Hematopoietic multipotent progenitor cell treated with erythropoietin and hydrocortisone succinate and interleukin-3 and kit ligand, for 6 days (in vitro differentiated cells): Measurements from ENCODE around the gene CTTN.
"Not testable (repeated sequence)": the region's sequence is repeated elsewhere in the genome, so short reads cannot be mapped to it uniquely, and the experiment has no call there.

Experiments
- DNase-seq: peaks from one replicate; pipeline ENCODE4 v3.0.0-alpha.2; 2015

CTTN gene

DNA sequence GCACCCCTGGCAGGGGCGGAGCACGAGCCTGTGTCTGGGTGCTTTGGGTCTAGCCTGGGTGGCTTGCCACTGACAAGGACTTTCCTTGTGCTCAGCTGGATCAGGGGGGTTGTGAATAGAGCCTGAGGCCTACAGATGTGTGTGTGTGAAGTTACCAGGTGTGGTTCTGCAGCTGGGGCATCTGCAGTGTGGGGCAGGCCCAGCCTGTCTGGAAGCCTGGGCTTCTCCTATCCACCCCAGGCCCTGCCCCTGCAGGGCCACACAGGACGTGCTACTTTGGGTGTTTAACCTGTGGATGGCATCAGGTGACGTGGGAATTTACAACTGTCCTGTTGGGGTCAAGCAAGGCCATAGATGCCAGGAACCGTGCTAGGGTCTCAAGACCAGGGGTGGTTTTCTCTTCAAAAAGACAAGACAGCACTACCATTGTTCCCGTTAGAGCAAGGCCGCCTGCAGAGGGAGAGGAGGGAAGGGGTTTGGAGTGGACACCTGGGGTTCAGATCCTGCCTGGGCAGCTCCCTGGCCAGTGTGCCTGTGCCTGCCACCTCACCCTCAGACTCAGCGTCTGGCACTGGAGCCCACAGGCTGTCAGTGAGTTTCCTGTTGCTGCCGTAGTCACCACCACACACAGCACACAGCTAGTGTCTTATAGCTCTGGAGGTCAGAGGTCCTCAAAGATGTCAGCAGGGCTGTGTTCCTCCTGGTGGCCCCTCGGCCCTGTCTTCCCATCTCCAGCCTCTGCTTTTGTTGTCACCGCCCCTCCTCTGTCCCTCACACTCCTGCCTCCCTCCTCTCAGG lies 31.6 kb downstream of the CTTN start:
- no peak for DNase-seq

DNA sequence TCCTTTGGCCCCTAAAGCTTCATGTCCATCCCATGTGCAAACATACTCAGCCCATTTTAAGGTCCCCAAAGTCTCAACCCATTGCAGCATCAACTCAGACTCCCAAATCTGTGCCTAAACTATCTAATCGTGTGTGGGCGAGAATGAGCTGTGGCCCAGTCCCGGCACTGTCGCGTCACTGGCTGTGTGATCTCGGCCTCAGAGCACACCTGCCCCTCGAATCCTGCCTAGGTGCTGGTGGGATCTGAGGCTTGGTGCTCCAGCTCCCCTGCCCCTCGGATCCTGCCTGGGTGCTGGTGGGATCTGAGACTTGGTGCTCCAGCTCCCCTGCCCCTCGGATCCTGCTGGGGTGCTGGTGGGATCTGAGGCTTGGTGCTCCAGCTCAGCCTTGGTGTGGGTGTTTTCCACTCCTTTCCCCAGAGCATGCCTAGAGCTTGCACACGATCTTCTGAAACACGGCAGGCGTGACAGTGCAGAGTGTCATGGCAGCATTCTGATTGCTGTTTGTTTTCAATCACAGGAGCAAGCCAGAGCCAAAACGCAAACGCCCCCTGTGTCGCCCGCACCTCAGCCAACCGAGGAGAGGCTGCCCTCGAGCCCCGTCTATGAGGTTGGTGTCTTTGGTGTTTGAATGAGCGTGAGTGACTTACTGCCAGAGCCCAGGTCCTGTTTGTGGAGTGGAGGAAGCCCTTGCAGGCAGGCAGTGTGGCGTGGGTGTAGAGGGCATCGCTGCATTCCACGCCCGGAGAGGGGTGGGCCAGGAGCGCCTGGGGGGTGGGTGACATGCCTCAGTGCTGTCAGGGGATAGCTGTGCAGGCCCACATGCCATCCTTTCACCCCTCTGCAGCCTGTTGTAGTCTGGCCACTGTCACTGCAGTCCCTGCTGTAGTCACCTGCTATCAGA lies 32.6 kb downstream of the CTTN start:
- DNase-seq: no peak

DNA sequence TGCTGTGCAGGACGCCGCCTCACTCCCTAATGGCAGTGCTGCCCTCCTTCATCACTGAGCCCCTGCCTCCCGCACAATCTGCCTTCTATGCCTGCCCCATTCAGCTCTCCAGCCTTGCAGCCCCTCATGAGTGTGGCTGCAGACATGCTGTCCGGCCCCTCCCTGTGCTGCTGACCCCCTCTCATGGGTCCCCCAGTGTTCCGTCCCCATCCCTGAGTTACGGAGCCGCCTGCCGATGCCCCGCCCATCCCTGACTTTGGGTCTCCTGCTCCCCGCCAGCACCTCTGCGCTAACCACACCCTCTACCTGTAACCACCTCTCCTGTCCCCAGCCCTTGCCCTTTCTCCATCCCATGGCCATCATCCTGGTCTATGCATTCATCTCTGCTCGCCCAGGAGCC lies 33.3 kb downstream of the CTTN start:
- no peak for DNase-seq

DNA sequence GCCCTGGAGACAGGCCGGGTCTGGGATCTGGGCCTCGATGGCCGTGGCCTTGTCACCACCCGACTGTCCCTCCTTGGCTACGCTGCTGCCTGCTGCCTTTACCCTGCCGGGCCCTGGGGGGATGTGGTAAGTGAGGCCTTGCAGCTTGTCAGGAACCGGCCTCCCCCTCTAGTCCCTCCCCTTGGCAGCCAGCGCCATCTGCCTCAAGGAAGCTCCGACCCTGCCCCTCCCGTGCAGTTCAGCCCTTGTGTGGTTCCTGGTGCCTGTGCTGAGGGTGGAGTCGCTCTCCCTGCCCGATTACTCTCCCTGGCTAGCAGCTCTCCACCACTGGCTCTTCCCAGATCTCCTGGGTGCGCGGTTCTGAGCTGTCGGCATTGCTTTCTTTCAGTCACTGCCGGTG lies 33.7 kb downstream of the CTTN start:
- peak; percentile 50 for DNase-seq

DNA sequence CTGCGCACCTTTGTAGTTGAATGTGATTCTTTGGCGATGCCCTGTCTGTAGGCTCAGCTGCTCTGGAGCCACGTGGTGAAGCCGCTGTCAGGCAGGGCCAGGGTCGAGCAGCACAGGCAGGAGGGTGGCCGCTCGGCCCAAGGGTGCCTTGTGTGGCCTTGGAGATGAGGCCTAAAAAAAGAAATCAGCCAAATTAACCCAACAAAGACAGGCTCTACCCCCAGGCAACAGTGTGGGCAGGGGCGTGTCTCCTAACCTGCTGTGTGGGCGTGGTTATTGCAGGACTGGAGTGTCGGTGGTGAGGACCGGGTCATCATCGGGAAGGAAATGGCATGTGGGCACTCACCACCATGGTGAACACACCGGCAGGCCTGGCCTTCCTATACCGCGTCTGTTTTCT lies 34.3 kb downstream of the CTTN start:
- DNase-seq: no peak

DNA sequence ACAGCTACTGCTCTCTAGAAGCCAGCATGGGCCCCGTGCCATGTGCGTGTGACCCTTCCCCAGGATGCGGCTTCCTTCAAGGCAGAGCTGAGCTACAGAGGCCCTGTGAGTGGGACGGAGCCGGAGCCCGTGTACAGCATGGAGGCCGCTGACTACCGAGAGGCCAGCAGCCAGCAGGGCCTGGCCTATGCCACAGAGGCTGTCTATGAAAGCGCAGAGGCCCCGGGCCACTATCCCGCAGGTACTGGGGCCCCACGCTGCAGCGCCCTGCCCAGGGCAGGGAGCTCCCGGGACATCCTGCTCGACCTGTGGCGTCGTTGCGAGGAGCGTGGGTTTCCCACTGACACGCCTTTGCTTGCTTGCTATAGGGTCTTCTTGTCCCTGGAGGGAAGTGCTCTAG lies 34.7 kb downstream of the CTTN start:
- no peak for DNase-seq

DNA sequence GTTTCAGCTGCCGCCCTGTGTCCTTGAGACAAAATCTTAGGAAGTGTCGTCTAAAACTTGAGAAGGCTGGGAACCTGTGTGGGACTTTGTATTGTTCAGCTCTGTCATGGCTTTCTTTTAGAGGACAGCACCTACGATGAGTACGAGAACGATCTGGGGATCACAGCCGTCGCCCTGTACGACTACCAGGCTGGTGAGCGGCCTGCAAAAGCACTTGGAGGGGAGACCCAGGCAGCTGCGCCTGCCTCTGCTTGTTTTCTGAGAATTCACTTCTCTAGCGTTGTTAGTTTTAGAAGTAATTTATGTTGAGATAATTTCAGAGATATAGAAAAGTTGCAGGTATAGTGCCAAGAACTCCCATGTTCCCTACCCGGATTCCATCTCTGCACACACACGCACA lies 35.2 kb downstream of the CTTN start:
- DNase-seq: no peak

DNA sequence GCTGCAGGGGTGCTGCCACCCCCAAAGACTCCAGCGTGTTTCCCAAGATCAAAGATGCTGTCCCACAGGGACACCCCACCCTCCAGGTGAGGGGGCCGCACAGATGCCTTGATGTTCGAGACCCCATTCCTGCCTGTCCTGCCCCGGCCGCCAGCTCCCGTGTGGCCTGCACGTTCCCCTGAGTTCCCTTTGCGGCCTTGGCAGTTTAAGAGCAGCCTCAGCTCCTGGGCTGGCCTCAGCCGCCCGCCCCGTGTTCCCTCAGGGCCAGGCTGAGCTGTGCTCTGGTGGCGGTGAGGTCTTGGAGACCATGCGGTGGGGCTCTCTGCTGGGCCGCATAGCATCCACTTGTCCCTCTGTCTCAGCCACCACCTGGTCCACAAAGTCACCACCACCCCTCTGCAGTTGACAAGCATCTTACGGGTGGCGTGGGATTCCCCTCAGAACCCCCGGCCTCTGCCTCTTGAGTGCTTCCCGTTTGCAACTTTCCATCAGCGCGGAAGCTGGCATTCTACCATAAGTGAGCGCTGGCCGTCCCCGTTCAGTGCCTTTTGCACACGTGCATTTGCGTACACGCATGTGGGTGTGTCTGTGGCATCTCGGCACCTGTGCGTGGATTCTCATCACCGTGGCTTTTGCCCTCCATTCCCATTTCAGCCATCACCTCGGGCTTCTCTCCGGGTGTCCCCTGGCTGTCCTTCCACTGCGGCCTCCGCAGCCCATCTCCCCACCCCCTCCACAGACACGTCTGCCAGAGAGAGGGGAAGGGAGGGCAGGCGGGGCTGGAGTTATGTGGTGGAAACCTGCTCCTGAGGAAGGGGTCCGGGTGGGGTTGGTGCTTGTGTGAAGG lies 35.9 kb downstream of the CTTN start:
- no peak for DNase-seq

DNA sequence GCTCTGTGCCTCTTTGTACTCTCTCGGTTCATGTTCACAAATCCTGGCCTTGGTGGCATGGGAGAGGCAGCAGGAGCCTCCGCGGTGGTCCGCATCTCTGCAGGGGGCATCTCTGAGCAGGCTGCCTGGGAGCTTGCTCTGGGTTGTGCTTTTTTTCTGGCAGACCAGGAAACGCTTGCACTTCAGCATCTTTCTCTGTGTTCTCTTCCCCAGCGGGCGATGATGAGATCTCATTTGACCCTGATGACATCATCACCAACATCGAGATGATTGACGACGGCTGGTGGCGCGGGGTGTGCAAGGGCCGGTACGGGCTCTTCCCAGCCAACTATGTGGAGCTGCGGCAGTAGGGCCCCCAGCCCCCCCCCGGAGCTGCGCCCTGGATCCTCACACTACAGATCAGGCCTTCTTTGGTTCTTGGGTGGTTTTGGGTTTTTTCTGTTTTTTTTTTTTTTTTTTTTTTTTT lies 36.5 kb downstream of the CTTN start:
- no peak for DNase-seq

DNA sequence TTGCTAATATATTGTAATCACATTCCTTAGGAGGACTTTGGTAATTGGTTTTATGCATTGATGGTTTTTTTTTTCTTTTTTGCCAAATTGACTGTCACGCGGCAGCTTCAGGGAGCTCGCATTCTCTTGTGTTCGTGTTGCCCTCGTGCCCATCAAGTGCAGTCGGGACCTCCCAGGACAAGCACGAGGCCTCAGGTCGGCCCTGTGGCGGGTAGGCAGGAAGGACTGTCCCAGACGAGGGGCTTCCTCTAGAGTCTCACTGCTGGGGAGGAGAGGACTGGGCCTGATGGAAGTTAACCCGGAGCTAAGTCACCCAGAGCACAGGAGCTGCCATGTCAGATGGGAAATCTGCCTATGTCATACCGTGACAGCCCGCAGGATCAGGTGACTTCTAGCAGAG lies 37.0 kb downstream of the CTTN start:
- no peak for DNase-seq

DNA sequence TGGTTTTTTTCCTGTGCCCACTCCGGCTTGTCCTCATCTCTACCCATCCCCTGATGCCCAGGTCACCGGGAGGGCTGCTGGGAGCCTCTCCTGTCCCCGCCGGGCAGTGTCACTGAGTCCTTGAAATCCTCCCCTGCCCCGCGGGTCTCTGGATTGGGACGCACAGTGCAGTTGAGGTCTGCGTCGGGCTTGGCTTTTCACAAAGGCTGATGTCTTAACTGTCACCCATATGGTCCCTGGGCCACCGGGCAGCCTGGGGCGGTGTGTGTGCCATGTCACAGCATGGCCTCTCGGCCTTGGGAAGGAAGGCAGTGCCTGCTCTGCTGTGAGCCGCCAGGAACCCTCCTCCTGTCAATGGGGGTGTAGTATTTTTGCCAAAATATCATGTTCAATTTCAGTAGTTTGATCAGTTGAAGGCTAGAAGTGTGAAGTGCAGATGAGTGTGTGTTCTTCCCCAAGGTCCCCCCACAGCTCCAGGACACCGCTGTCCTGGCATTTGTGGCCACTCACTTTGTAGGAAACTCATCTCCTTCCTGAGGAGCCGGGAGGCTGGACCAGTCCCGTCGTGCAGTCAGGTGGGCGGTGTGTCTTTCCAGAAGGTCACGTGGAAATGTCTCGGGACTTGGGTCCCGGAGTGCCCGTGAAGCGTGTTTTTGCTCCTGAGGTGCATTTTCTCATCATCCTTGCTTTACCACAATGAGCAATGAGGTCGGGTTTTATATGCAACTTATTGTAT lies 37.6 kb downstream of the CTTN start:
- no peak for DNase-seq

DNA sequence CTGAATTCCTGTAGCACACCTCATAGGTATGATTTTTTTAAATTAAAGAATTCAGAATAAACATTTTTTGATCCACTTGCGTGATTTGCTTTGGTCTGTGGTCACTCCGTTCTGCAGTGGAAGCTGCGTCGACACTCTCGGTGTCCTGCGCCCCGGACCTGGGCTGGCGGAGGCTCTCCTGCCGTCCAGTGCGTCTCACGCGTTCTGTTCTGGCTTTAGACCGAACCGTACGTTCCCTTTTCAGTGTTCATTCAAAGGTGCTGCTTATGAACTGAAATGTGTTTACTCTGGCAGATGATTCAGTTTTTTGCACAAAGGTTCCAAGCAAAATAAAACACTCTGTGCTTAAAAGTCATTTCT lies 38.2 kb downstream of the CTTN start:
- no peak for DNase-seq

DNA sequence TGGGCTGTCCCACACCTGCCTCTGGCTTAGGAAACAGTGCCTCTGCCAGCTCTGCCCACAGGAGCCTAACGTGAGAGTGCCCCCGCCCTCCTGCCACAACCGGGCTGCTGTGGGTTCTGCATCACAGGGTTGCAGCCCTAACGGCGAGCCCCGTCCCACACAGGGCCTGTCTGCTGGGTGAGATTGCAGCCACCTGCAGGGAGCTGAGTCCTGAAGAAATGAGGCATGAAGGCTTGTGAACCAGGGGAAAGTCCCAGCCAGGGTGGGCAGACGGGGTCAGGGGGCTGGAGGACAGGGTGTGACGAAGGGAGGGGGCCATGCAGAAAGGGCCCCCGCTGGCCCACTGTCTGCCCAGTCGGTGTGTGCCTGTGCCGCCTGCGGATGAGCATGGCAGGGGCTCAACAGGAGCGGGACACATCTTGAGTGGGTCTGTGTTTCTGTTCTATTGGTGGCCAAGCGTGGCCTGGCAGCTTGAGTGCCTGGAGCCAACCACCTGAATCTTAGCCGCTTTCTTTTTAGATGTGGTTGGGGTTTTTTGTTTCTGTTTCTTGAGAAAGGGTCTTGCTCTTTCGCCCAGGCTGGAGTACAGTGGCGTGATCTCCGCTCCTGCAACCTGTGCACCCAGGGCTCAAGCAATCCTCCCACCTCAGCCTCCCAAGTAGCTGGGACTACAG lies 38.9 kb downstream of the CTTN start:
- no peak for DNase-seq

DNA sequence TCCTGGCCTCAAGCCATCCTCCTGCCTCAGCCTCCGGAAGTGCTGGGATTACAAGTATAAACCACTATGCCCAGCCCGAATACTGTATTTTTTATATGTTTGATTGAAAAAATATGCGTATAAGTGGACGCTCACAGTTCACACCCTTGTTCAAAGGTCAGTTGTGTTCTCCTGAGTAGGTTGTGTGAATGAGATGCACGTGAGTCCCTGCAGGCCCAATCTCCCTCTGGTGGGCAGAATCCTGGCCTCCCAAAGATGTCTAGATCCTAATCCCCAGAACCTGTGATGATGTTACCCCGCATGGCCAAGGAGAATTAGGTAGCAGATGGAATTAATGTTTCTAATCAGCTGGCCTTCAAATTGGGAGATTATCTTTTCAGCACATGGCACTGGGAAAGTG lies 41.9 kb downstream of the CTTN start:
- no peak for DNase-seq

DNA sequence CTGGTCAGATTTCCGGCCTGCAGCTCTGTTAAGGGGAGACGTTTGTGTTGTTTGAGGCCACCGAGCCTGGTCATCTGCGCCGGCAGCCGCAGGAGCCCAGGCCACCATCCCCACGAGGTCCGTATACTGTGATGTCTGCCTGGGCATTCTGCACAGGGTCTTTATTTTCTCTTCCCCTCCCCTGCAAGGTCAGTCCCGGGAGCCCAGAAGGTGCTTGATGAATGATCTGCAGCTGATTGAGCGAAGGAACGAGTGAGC lies 45.4 kb downstream of the CTTN start:
- no peak for DNase-seq

DNA sequence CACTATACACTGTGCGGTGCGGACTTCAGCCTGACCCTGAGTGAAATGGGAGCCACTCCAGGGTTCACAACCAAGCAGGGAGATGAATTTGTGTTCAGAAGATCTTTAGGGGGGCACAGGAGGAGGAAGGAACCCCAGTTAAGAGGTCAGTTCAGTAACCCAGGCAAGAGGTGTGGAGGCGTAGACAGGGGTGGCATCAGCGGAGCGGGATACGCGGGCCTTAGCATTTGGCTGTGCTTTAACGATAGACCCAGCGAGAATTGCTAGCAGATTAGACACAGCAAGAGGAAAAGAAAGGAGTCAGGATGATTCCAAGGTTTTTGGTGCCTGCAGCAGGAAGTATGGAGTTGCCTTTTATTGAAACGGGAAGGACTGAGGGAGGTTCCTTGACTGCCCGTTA lies 46.8 kb downstream of the CTTN start:
- no peak for DNase-seq

DNA sequence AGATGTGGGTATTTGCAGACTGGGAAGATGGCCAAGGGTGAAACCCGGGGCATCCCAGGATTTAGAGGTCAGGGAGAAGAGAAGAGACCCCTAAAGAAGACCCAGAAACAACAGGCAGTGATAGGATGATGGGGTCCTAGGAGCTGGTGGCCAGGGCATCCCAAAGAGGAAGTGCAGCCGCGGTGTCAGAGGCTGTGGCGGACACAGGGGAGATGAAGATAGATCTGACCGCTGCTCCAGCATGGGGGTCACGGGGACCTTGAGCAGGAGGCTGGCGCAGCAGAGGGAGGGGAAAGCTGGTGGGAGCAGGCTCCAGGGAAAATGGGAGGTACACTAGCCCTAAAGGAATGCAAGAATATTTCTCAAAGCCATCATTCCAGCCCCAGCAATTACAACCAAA lies 47.3 kb downstream of the CTTN start:
- DNase-seq: no peak

DNA sequence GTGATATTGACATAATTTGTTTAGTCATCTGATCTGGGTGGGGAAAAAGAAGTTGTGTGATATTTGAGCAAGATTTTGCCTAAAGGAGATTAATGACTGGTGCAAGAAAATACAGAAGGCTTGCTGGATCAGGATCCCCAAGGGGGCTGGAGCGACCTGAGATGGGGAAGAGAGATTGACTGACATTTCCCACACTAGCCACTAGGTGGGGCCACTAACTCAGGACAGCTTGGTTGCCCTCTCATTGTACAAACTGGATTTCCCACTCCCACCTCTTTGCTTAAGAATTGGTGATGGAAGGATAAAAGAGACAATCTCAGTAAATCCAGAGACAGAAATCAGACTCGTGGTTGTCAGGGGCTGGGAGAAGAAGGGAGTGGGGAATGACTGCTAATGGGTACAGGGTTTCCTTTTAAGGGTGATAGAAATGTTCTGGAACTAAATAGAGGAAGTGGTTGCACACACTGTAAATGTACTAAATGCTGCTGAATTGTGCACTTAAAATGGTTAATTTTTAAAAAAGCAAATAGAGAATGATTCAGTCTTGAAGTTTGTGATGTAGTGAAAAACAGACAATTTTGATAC lies 50.7 kb downstream of the CTTN start:
- DNase-seq: no peak

DNA sequence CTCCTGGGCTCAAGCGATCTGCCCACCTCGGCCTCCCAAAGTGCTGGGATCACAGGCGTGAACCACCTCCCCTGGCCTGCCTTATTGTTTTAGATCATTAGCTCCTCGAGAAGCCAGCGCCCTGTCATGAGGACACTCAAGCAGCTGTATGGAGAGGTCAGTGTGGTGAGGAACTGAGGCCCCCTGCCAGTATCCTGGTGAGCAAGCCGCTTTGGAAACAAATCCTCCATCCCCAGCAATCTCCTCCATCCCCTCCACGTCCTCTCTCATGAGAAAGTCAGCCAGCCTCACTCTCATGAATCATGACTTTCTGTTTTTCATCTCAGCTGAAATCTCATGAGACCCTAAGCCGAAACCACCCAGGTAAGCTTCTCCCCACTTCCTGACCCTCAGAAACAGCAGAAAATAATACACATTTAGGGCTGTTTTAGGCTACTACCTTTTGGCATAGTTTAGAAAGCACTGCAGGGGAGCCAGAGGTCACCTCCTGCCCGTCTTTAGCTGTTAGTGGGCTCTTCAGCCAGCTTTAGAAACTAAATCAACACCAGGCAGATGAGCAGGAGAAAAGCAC lies 56.0 kb downstream of the CTTN start:
- no peak for DNase-seq

DNA sequence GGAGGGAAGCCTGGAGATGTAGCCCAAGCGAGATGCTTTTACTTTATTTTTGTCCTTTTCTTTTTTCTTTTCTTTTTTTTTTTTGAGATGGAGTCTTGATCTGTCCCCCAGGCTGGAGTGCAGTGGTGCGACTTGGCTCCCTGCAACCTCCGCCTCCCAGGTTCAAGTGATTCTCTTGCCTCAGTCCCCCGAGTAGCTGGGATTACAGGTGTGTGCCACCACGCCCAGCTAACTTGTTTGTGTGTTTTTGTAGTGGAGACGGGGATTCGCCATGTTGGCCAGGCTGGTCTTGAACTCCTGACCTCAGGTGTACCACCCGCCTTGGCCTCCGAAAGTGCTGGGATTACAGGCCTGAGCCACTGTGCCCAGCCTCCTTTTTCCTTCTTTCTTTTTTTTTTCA lies 56.5 kb downstream of the CTTN start:
- DNase-seq: not testable (repeated sequence)

DNA sequence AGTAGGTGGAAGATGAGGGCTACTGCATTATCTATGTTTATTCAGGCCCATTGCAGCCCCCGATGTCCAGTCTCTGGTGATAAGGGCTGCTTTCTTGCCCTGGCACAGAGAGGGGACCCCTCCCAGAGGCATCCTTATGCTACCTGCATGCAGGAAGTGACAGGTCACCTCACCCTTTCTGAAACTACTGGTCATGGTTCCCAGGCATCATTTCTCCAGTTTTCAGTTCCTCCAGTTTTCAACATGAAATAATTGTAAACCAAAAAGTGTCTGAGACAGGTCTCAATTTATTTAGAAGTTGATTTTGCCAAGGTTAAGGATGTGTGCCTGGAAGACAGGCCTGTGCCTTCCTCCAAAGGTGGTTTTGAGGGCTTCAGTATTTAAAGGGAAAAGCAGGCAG lies 57.0 kb downstream of the CTTN start:
- no peak for DNase-seq
